Psoas muscle (tissue), 8 donors: ENCODE measurements around the gene TCEA2. TPM values are rescaled to one million over a fixed set of nuclear protein-coding genes. Genes with fewer than 3 reads are reported as not detected.

Experiments
- ATAC-seq, 4 donors: fragments of 200-7000 bp; cut with Tn5 transposase; one replicate each; pipeline ENCODE4 v1.9.1; 2020; ENCODE audit warnings: moderate library complexity in 3 of 4, mild to moderate bottlenecking in 2 of 4
- DNase-seq, 2 donors: peaks; one replicate each; pipeline ENCODE4 v3.0.0-alpha.2; 2020
- H3K27ac ChIP-seq: fragments of 200-600 bp; one replicate; pipeline ENCODE4 v1.8.0; 2022
- H3K27me3 ChIP-seq, 3 donors: fragments of 200-600 bp in 1 of 3; one replicate each; pipeline versions ENCODE4 v1.6.1 to v1.8.0; 2013 to 2022; ENCODE audit warnings: low read length in 2 of 3, mild to moderate bottlenecking in 2 of 3, moderate library complexity in 1 of 3; ENCODE audit not compliant: insufficient read depth in 3 of 3
- H3K36me3 ChIP-seq, 2 donors: fragments of 200-600 bp in 1 of 2; one replicate each; pipeline versions ENCODE4 v1.6.1 to v1.8.0; 2013 to 2022; ENCODE audit warnings: low read depth in 1 of 2, mild to moderate bottlenecking in 1 of 2, moderate library complexity in 1 of 2; ENCODE audit not compliant: insufficient read depth in 1 of 2
- H3K4me1 ChIP-seq: fragments of 200-600 bp; one replicate; pipeline ENCODE4 v1.8.0; 2022
- H3K4me3 ChIP-seq: fragments of 200-600 bp; one replicate; pipeline ENCODE4 v1.8.0; 2022; ENCODE audit warnings: mild to moderate bottlenecking
- H3K9me3 ChIP-seq: fragments of 200-600 bp; one replicate; pipeline ENCODE4 v1.8.0; 2022
- CTCF ChIP-seq: fragments of 200-600 bp; IDR thresholded peaks from one replicate; pipeline ENCODE4 v1.8.0; 2022; ENCODE audit warnings: antibody characterized with exemption
- WGBS, 3 donors: extraction: QIAGEN DNeasy Blood & Tissue Kit; methylation state at CpG; one replicate each; pipeline versions ENCODE4 v1.1.6 to v1.1.7; 2013; 5-methylcytosine and 5-hydroxymethylcytosine counted together
- intact Hi-C, 2 donors: fragments of 100-400 bp; cut with DNase I; formaldehyde crosslinking; loops; one replicate each; pipeline versions ENCODE4 v1.11.0 to v1.14.2; 2022
- polyA plus RNA-seq, 3 donors: library from polyadenylated mRNA; stranded (reverse); fragments of 200-250 nt; gene quantifications; one replicate each; pipeline ENCODE4 v1.2.3, GENCODE V29; 2013
- total RNA-seq, 4 donors: library from RNA; stranded (reverse); fragmentation: NEBNext Ultra II Directional in 2 of 4; extraction: Animal tissue kit (Norgen Biotek cat#: 25700) in 2 of 4; gene quantifications; one replicate each; pipeline versions ENCODE4 v1.2.1 to v1.2.4, GENCODE V29; 2021 to 2023
- donor health status: healthy with polysubstance abuse.
- donor health status: DM: no; HTN: no; CAD: no; lungs with moderate emphysema.
- donor health status: Bipolar disorder and iron deficiency.
- donor health status: healthy.
- donor health status: DM: yes; HTN: yes; CAD: no.
- donor health status: DM: no; HTN: no; CAD: no.
- donor health status: DM: no; HTN: no; CAD: no.
- donor health status: DM: yes; HTN: yes; CAD: no.

TCEA2 gene
- total and polyA plus RNA-seq, 7 donors: 15.1 to 43.4 (median 30.2) TPM

GRCh38 chr20:64074184-64074789 is 11.3 kb downstream of the TCEA2 start:
- no peak for ATAC-seq
- H3K4me3 ChIP-seq: no peak overlapping the region
- peaks cover 0 to 2% (median 0%) of the 10 kb centered on the region in 3 donors for H3K27me3 ChIP-seq
- intact Hi-C loops: no loop called here
- peaks cover 9% of the 10 kb centered on the region for H3K4me1 ChIP-seq
- WGBS, 3 donors: 85 to 93% (median 91%) methylated on average over 28 of the region's 28 CpGs
- H3K9me3 ChIP-seq: no peaks in the 10 kb centered on the region
- H3K36me3 ChIP-seq: peaks cover 0 to 10% of the 10 kb centered on the region in 2 donors
- no peak overlapping the region for H3K27ac ChIP-seq
- no peak for DNase-seq
- TF ChIP-seq CTCF: no peak

- Histone ChIP-seq H3K36me3 (peaks cover 0 to 10% of the 10 kb centered on the region in 2 donors), H3K9me3 (no peaks in the 10 kb centered on the region), H3K27me3 (peaks cover 0 to 2% (median 0%) of the 10 kb centered on the region in 3 donors), H3K27ac (no peak overlapping the region), H3K4me1 (peaks cover 10% of the 10 kb centered on the region), H3K4me3 (no peak overlapping the region)
- DNase-seq (no peak), ATAC-seq (no peak)
- 88 to 89% (median 88%) methylated on average over 8 of the region's 8 CpGs for WGBS, 3 donors
- intact Hi-C loops: no loop called here
- TF ChIP-seq CTCF: no peak
Observed at GRCh38 chr20:64074963-64075362, 12.0 kb downstream of the TCEA2 start.

GRCh38 chr20:64075556-64075955 is 12.6 kb downstream of the TCEA2 start:
- H3K9me3 ChIP-seq: no peaks in the 10 kb centered on the region
- no peak overlapping the region for H3K27ac ChIP-seq
- TF ChIP-seq CTCF: no peak
- H3K27me3 ChIP-seq: peaks cover 0 to 2% (median 0%) of the 10 kb centered on the region in 3 donors
- intact Hi-C loops: no loop called here
- peaks cover 0 to 10% of the 10 kb centered on the region in 2 donors for H3K36me3 ChIP-seq
- no peak for ATAC-seq
- no peak overlapping the region for H3K4me3 ChIP-seq
- peaks cover 10% of the 10 kb centered on the region for H3K4me1 ChIP-seq
- no peak for DNase-seq
- 90 to 97% (median 93%) methylated on average over 12 of the region's 12 CpGs for WGBS, 3 donors

- TF ChIP-seq CTCF: no peak
- peaks cover 0 to 10% of the 10 kb centered on the region in 2 donors for H3K36me3 ChIP-seq
- intact Hi-C loops: no loop called here
- peak overlapping the region; percentile 76 for H3K4me3 ChIP-seq
- peaks cover 0 to 2% (median 0%) of the 10 kb centered on the region in 3 donors for H3K27me3 ChIP-seq
- WGBS, 3 donors: 91 to 95% (median 93%) methylated on average over 19 to 22 of the region's 22 CpGs
- H3K27ac ChIP-seq: no peak overlapping the region
- H3K9me3 ChIP-seq: no peaks in the 10 kb centered on the region
- peaks cover 10% of the 10 kb centered on the region for H3K4me1 ChIP-seq
- ATAC-seq (no peak), DNase-seq (no peak)
Observed at GRCh38 chr20:64076061-64076997, 13.3 kb downstream of the TCEA2 start.
